Left ventricle myocardium inferior (tissue), 1 donor: ENCODE measurements around the gene HAGHL. TPM values are rescaled to one million over a fixed set of nuclear protein-coding genes. Genes with fewer than 3 reads are reported as not detected.

Experiments
- DNase-seq: peaks from one replicate; pipeline ENCODE4 v3.0.0-alpha.2; 2020
- H3K27ac ChIP-seq: fragments of 200-600 bp; replicated peaks from 2 replicates; pipeline ENCODE4 v1.8.0; 2021
- H3K27me3 ChIP-seq: fragments of 200-600 bp; 2 replicates; pipeline ENCODE4 v1.8.0; 2021; ENCODE audit warnings: low read depth
- H3K36me3 ChIP-seq: fragments of 200-600 bp; 2 replicates; pipeline ENCODE4 v1.8.0; 2021
- H3K4me1 ChIP-seq: fragments of 200-600 bp; 2 replicates; pipeline ENCODE4 v1.8.0; 2021
- H3K4me3 ChIP-seq: fragments of 200-600 bp; 2 replicates; pipeline ENCODE4 v1.8.0; 2021; ENCODE audit warnings: mild to moderate bottlenecking, moderate library complexity
- H3K9me3 ChIP-seq: fragments of 200-600 bp; replicated peaks from 2 replicates; pipeline ENCODE4 v1.8.0; 2021
- CTCF ChIP-seq: fragments of 200-600 bp; IDR thresholded peaks from 2 replicates; pipeline ENCODE4 v1.8.0; 2021; ENCODE audit warnings: antibody characterized with exemption, mild to moderate bottlenecking, borderline replicate concordance
- intact Hi-C: fragments of 100-400 bp; cut with micrococcal nuclease; formaldehyde crosslinking; loops from one replicate; pipeline ENCODE4 v1.11.0; 2022
- total RNA-seq: library from RNA; stranded (reverse); fragmentation: NEBNext Ultra II Directional; extraction: Animal tissue kit (Norgen Biotek cat#: 25700); gene quantifications from one replicate; pipeline ENCODE4 v1.2.1, GENCODE V29; 2021
- donor health status: DM: no; HTN: yes; CAD: no; lungs with severe emphysema.

The HAGHL gene
- total RNA-seq, 1 donor from 2014 or later = 12.0 TPM

GRCh38 chr16:764184-764750 lies 37.4 kb downstream of the HAGHL start:
- no peak for TF ChIP-seq CTCF
- H3K4me3 ChIP-seq = no peak overlapping the region
- no peak overlapping the region for H3K27ac ChIP-seq
- H3K9me3 ChIP-seq = no peaks in the 10 kb centered on the region
- peaks cover 69% of the 10 kb centered on the region for H3K27me3 ChIP-seq
- no peaks in the 10 kb centered on the region for H3K4me1 ChIP-seq
- no peaks in the 10 kb centered on the region for H3K36me3 ChIP-seq
- intact Hi-C loops = no loop called here
- no peak for DNase-seq

GRCh38 chr16:764848-765487 lies 38.1 kb downstream of the HAGHL start:
- Histone ChIP-seq H3K4me1 (no peaks in the 10 kb centered on the region), H3K36me3 (no peaks in the 10 kb centered on the region), H3K27ac (no peak overlapping the region), H3K9me3 (no peaks in the 10 kb centered on the region), H3K27me3 (peaks cover 74% of the 10 kb centered on the region), H3K4me3 (no peak overlapping the region)
- DNase-seq = no peak
- no peak for TF ChIP-seq CTCF
- intact Hi-C loops = no loop called here

GRCh38 chr16:765488-765865 lies 38.6 kb downstream of the HAGHL start:
- Histone ChIP-seq H3K9me3 (no peaks in the 10 kb centered on the region), H3K27ac (no peak overlapping the region), H3K27me3 (peaks cover 74% of the 10 kb centered on the region), H3K4me3 (no peak overlapping the region), H3K36me3 (no peaks in the 10 kb centered on the region), H3K4me1 (no peaks in the 10 kb centered on the region)
- intact Hi-C loops = no loop called here
- no peak for TF ChIP-seq CTCF
- DNase-seq = no peak

- intact Hi-C loops = no loop called here
- Histone ChIP-seq H3K4me3 (no peak overlapping the region), H3K4me1 (no peaks in the 10 kb centered on the region), H3K27ac (no peak overlapping the region), H3K9me3 (no peaks in the 10 kb centered on the region), H3K36me3 (no peaks in the 10 kb centered on the region), H3K27me3 (peaks cover 66% of the 10 kb centered on the region)
- no peak for TF ChIP-seq CTCF
- no peak for DNase-seq
Measured at GRCh38 chr16:766008-766819, 39.3 kb downstream of the HAGHL start.

- Histone ChIP-seq H3K36me3 (no peaks in the 10 kb centered on the region), H3K27ac (no peak overlapping the region), H3K27me3 (peaks cover 58% of the 10 kb centered on the region), H3K4me1 (no peaks in the 10 kb centered on the region), H3K9me3 (no peaks in the 10 kb centered on the region), H3K4me3 (no peak overlapping the region)
- no peak for TF ChIP-seq CTCF
- no peak for DNase-seq
- intact Hi-C loops = no loop called here
Measured at GRCh38 chr16:766820-767640, 40.1 kb downstream of the HAGHL start.
